ENCODE measurements around the gene PCSK6.

GRCh38 chr15:101386967-101387366, 102.5 kb downstream of the PCSK6 start:
- TF ChIP-seq CTCF (IDR thresholded peaks at IDR 0.05; ENCODE audit: insufficient read depth, low read length, poor library complexity, severe bottlenecking) (no peak), EZH2phosphoT487 (conservative IDR thresholded peaks at IDR 0.05; ENCODE audit: low read length) (no peak)
